Caco-2 (cell line): ENCODE results near the gene IMMP2L. TPM values are rescaled to one million over a fixed set of nuclear protein-coding genes. Genes with fewer than 3 reads are reported as not detected.

Experiments
- BruUV-seq: library from RNA; stranded (reverse); fragments of 400-500 nt; replicated peaks from 2 replicates; lab custom pipeline; 2021; lab: Mats Ljungman, UMichigan
- CTCF ChIA-PET: fragments of 300-600 bp; sonication (Branson Sonifier 250); formaldehyde crosslinking; loops from one replicate; lab custom pipeline; 2022; ENCODE audit warnings: antibody characterized with exemption; lab: Charles Lee
- POLR2A ChIA-PET: fragments of 300-600 bp; sonication (Branson Sonifier 250); formaldehyde crosslinking; loops from one replicate; lab custom pipeline; 2022; ENCODE audit warnings: antibody characterized with exemption; lab: Charles Lee
- DNase-seq, 2 experiments: peaks; one replicate each; pipeline versions ENCODE4 v3.0.0 to v3.0.0-alpha.2; 2020 to 2022
- H3K27me3 ChIP-seq: replicated peaks from 2 replicates; pipeline ENCODE4 v1.6.0; 2011; ENCODE audit warnings: low read length; ENCODE audit not compliant: control insufficient read depth, insufficient read depth
- H3K36me3 ChIP-seq: 2 replicates; pipeline ENCODE4 v1.5.1; 2011; ENCODE audit warnings: low read length; ENCODE audit not compliant: control insufficient read depth, insufficient read depth
- H3K4me1 ChIP-seq: fragments of 250-450 bp; sonication (Bioruptor Pico); 2 replicates; pipeline ENCODE4 v1.5.1; 2020; ENCODE audit warnings: mild to moderate bottlenecking
- H3K4me3 ChIP-seq: 2 replicates; pipeline ENCODE4 v1.5.1; 2011; ENCODE audit warnings: low read depth, mild to moderate bottlenecking, control low read depth, low read length
- H3K9me3 ChIP-seq: fragments of 250-450 bp; sonication (Bioruptor Pico); 2 replicates; pipeline ENCODE4 v1.5.1; 2020; ENCODE audit warnings: mild to moderate bottlenecking, moderate library complexity
- H3K27ac Mint-ChIP-seq: one replicate; pipeline ENCODE4 v1.8.0; 2022; ENCODE audit warnings: mixed read lengths; ENCODE audit not compliant: unreplicated experiment
- H3K27me3 Mint-ChIP-seq: one replicate; pipeline ENCODE4 v1.8.0; 2022; ENCODE audit warnings: mixed read lengths; ENCODE audit not compliant: insufficient read depth, unreplicated experiment
- H3K36me3 Mint-ChIP-seq: one replicate; pipeline ENCODE4 v1.8.0; 2022; ENCODE audit warnings: mild to moderate bottlenecking, mixed read lengths; ENCODE audit not compliant: insufficient read depth, unreplicated experiment
- H3K4me1 Mint-ChIP-seq: one replicate; pipeline ENCODE4 v1.8.0; 2022; ENCODE audit warnings: low read depth, mixed read lengths; ENCODE audit not compliant: unreplicated experiment
- H3K4me3 Mint-ChIP-seq: one replicate; pipeline ENCODE4 v1.8.0; 2022; ENCODE audit warnings: mild to moderate bottlenecking, moderate library complexity, mixed read lengths; ENCODE audit not compliant: unreplicated experiment
- H3K9me3 Mint-ChIP-seq: one replicate; pipeline ENCODE4 v1.8.0; 2022; ENCODE audit warnings: mixed read lengths; ENCODE audit not compliant: unreplicated experiment
- CTCF ChIP-seq, 2 experiments: fragments of 200-600 bp in 1 of 2; IDR thresholded peaks; 1 replicate in 1 of 2; 2 replicates in 1 of 2; pipeline versions ENCODE4 v1.5.1 to v1.8.0; 2011 to 2022; ENCODE audit warnings: antibody characterized with exemption in 1 of 2, control low read depth in 1 of 2, inconsistent platforms in 1 of 2, low read depth in 1 of 2, low read length in 1 of 2, mild to moderate bottlenecking in 1 of 2, moderate library complexity in 1 of 2; ENCODE audit not compliant: insufficient read depth in 1 of 2, severe bottlenecking in 1 of 2, unreplicated experiment in 1 of 2
- intact Hi-C: fragments of 100-400 bp; cut with micrococcal nuclease; formaldehyde crosslinking; loops from one replicate; pipeline ENCODE4 v1.10.0; 2022; ENCODE audit not compliant: unreplicated experiment
- total RNA-seq: library from RNA; stranded (reverse); gene quantifications from 2 replicates; pipeline ENCODE4 v1.2.3, GENCODE V29; 2022

The IMMP2L gene
- total RNA-seq, 1 experiment from 2014 or later = 9.5 TPM

GRCh38 chr7:111068618-111069017 lies 493.7 kb downstream of the IMMP2L start:
- Mint-ChIP-seq H3K4me3 (no peak overlapping the region), H3K4me1 (peaks cover 6% of the 10 kb centered on the region), H3K27me3 (no peaks in the 10 kb centered on the region), H3K36me3 (no peaks in the 10 kb centered on the region), H3K9me3 (peaks cover 8% of the 10 kb centered on the region), H3K27ac (no peak overlapping the region)
- TF ChIP-seq CTCF (IDR thresholded peaks at IDR 0.05; ENCODE audit: insufficient read depth in 1 of 2, low read depth in 1 of 2, low read length in 1 of 2, severe bottlenecking in 1 of 2, unreplicated experiment in 1 of 2) = no peak
- Histone ChIP-seq H3K36me3 (no peaks in the 10 kb centered on the region), H3K4me1 (0 out of 2 replicates have a peak, but pooled peaks cover 9% of the 10 kb centered on the region), H3K27me3 (no peaks in the 10 kb centered on the region), H3K9me3 (no peaks in the 10 kb centered on the region), H3K4me3 (no peak overlapping the region)
- POLR2A ChIA-PET = no interaction called here
- no peak for DNase-seq
- CTCF ChIA-PET = no interaction called here
- intact Hi-C loops = no loop called here
- BruUV-seq = no TSS peak

- no TSS peak for BruUV-seq
- intact Hi-C loops = no loop called here
- no peaks in the 10 kb centered on the region for H3K36me3 Mint-ChIP-seq
- H3K4me3 Mint-ChIP-seq = no peak overlapping the region
- POLR2A ChIA-PET = no interaction called here
- DNase-seq = no peak
- no peaks in the 10 kb centered on the region for H3K27me3 Mint-ChIP-seq
- no peak for TF ChIP-seq CTCF (IDR thresholded peaks at IDR 0.05; ENCODE audit: insufficient read depth in 1 of 2, low read depth in 1 of 2, low read length in 1 of 2, severe bottlenecking in 1 of 2, unreplicated experiment in 1 of 2)
- peaks cover 13% of the 10 kb centered on the region for H3K9me3 Mint-ChIP-seq
- CTCF ChIA-PET = no interaction called here
- H3K4me1 ChIP-seq = 0 out of 2 replicates have a peak, but pooled peaks cover 5% of the 10 kb centered on the region
- no peaks in the 10 kb centered on the region for H3K4me1 Mint-ChIP-seq
- H3K36me3 ChIP-seq = no peaks in the 10 kb centered on the region
- no peak overlapping the region for H3K4me3 ChIP-seq
- H3K27ac Mint-ChIP-seq = no peak overlapping the region
- H3K9me3 ChIP-seq = 0 out of 2 replicates have a peak, but pooled peaks cover 6% of the 10 kb centered on the region
- no peaks in the 10 kb centered on the region for H3K27me3 ChIP-seq
Observed at GRCh38 chr7:111067682-111068081, 494.6 kb downstream of the IMMP2L start.

- no peak overlapping the region for H3K4me3 ChIP-seq
- POLR2A ChIA-PET = no interaction called here
- Mint-ChIP-seq H3K9me3 (peaks cover 14% of the 10 kb centered on the region), H3K36me3 (no peaks in the 10 kb centered on the region), H3K4me3 (no peak overlapping the region), H3K27ac (no peak overlapping the region), H3K4me1 (no peaks in the 10 kb centered on the region), H3K27me3 (no peaks in the 10 kb centered on the region)
- CTCF ChIA-PET = no interaction called here
- 0 out of 2 replicates have a peak, but pooled peaks cover 6% of the 10 kb centered on the region for H3K9me3 ChIP-seq
- no TSS peak for BruUV-seq
- TF ChIP-seq CTCF (IDR thresholded peaks at IDR 0.05; ENCODE audit: insufficient read depth in 1 of 2, low read depth in 1 of 2, low read length in 1 of 2, severe bottlenecking in 1 of 2, unreplicated experiment in 1 of 2) = no peak
- H3K27me3 ChIP-seq = no peaks in the 10 kb centered on the region
- 0 out of 2 replicates have a peak, but pooled peaks cover 4% of the 10 kb centered on the region for H3K4me1 ChIP-seq
- intact Hi-C loops = no loop called here
- no peak for DNase-seq
- no peaks in the 10 kb centered on the region for H3K36me3 ChIP-seq
Observed at GRCh38 chr7:111067251-111067650, 495.0 kb downstream of the IMMP2L start.
